KMS-11 (cell line): ENCODE data around the gene AKAP13.

Source experiments
- H2AFZ ChIP-seq: fragments of 200-600 bp; sonication (generic); 2 replicates; pipeline ENCODE4 v1.6.1; 2016; ENCODE audit warnings: antibody characterized with exemption, mixed run types, low read depth
- H3K27ac ChIP-seq: fragments of 200-600 bp; sonication (generic); 2 replicates; pipeline ENCODE4 v1.6.1; 2016; ENCODE audit warnings: mild to moderate bottlenecking, mixed run types
- H3K27me3 ChIP-seq: fragments of 200-600 bp; sonication (generic); 2 replicates; pipeline ENCODE4 v1.6.1; 2017; ENCODE audit warnings: mild to moderate bottlenecking, low read depth, mixed run types, moderate library complexity; ENCODE audit not compliant: insufficient read depth
- H3K36me3 ChIP-seq: fragments of 200-600 bp; sonication (generic); 2 replicates; pipeline ENCODE4 v1.6.1; 2017; ENCODE audit warnings: mild to moderate bottlenecking, mixed run types; ENCODE audit not compliant: insufficient read depth
- H3K4me1 ChIP-seq: fragments of 200-600 bp; sonication (generic); 2 replicates; pipeline ENCODE4 v1.6.1; 2016; ENCODE audit warnings: mild to moderate bottlenecking, low read depth, mixed run types; ENCODE audit not compliant: poor library complexity, severe bottlenecking
- H3K4me2 ChIP-seq: fragments of 200-600 bp; sonication (generic); 2 replicates; pipeline ENCODE4 v1.7.0; 2016; ENCODE audit warnings: mild to moderate bottlenecking, mixed run types
- H3K4me3 ChIP-seq: fragments of 200-600 bp; sonication (generic); IDR thresholded peaks from 2 replicates; pipeline ENCODE4 v1.6.1; 2017; ENCODE audit warnings: low read depth, low read length, mixed read lengths; ENCODE audit not compliant: insufficient read depth
- H3K79me2 ChIP-seq: fragments of 200-600 bp; sonication (generic); 2 replicates; pipeline ENCODE4 v1.6.1; 2016; ENCODE audit warnings: low read depth, mixed run types; ENCODE audit not compliant: insufficient read depth
- H3K9ac ChIP-seq: fragments of 200-600 bp; sonication (generic); 2 replicates; pipeline ENCODE4 v1.6.1; 2016; ENCODE audit warnings: mild to moderate bottlenecking, mixed run types
- H4K20me1 ChIP-seq: fragments of 200-600 bp; sonication (generic); 2 replicates; pipeline ENCODE4 v1.6.1; 2016; ENCODE audit warnings: mild to moderate bottlenecking, mixed run types; ENCODE audit not compliant: insufficient read depth
- CTCF ChIP-seq: fragments of 200-600 bp; sonication (generic); conservative IDR thresholded peaks from 2 replicates; pipeline ENCODE4 v1.6.1; 2017; ENCODE audit warnings: low read depth, mild to moderate bottlenecking, antibody characterized with exemption, low read length, moderate library complexity, mixed read lengths

AKAP13 gene

GRCh38 chr15:85600001-85600400, 219.6 kb downstream of the AKAP13 start:
- TF ChIP-seq CTCF: no peak
- no peak overlapping the region for H3K27ac ChIP-seq
- no peaks in the 10 kb centered on the region for H4K20me1 ChIP-seq

GRCh38 chr15:85603160-85603559, 222.8 kb downstream of the AKAP13 start:
- H3K36me3 ChIP-seq: no peaks in the 10 kb centered on the region
- H3K9ac ChIP-seq: no peak overlapping the region
- no peak overlapping the region for H3K4me3 ChIP-seq
- TF ChIP-seq CTCF: no peak
- H3K4me1 ChIP-seq: no peaks in the 10 kb centered on the region
- H3K4me2 ChIP-seq: no peak overlapping the region
- H4K20me1 ChIP-seq: no peaks in the 10 kb centered on the region
- no peak overlapping the region for H2AFZ ChIP-seq
- no peak overlapping the region for H3K27ac ChIP-seq
- H3K27me3 ChIP-seq: no peaks in the 10 kb centered on the region
- no peaks in the 10 kb centered on the region for H3K79me2 ChIP-seq

More at GRCh38 chr15:85600001-85600400, 219.6 kb downstream of the AKAP13 start:
- Histone ChIP-seq H3K4me2 (no peak overlapping the region), H3K9ac (no peak overlapping the region), H3K4me1 (peaks cover 6% of the 10 kb centered on the region), H3K79me2 (no peaks in the 10 kb centered on the region), H3K36me3 (no peaks in the 10 kb centered on the region), H3K27me3 (no peaks in the 10 kb centered on the region), H2AFZ (no peak overlapping the region), H3K4me3 (no peak overlapping the region)

GRCh38 chr15:85603703-85604102, 223.3 kb downstream of the AKAP13 start:
- Histone ChIP-seq H3K27ac (no peak overlapping the region), H3K36me3 (no peaks in the 10 kb centered on the region), H4K20me1 (no peaks in the 10 kb centered on the region), H3K79me2 (no peaks in the 10 kb centered on the region), H3K4me2 (no peak overlapping the region), H2AFZ (no peak overlapping the region), H3K4me3 (no peak overlapping the region), H3K4me1 (no peaks in the 10 kb centered on the region), H3K27me3 (no peaks in the 10 kb centered on the region), H3K9ac (no peak overlapping the region)
- TF ChIP-seq CTCF: no peak

- Histone ChIP-seq H4K20me1 (no peaks in the 10 kb centered on the region), H2AFZ (no peak overlapping the region), H3K27ac (no peak overlapping the region), H3K27me3 (no peaks in the 10 kb centered on the region), H3K36me3 (no peaks in the 10 kb centered on the region), H3K4me1 (no peaks in the 10 kb centered on the region), H3K9ac (no peak overlapping the region), H3K4me2 (no peak overlapping the region), H3K79me2 (no peaks in the 10 kb centered on the region), H3K4me3 (no peak overlapping the region)
- TF ChIP-seq CTCF: no peak
These were observed 223.8 kb downstream of the AKAP13 start for GRCh38 chr15:85604194-85604593.
